Measurements from ENCODE around the gene CHST2. TPM values are rescaled to one million over a fixed set of nuclear protein-coding genes. Genes with fewer than 3 reads are reported as not detected.

CHST2 gene
- total RNA-seq, 6 donors from 2014 or later = 2.1 to 12.8 (median 11.7) TPM

- ATAC-seq (ENCODE audit: low FRiP score in 2 of 2) = no peak
- TF ChIP-seq POLR2AphosphoS5 (IDR thresholded peaks at IDR 0.05) (no peak), POLR2A (IDR thresholded peaks at IDR 0.05) (no peak), EP300 (IDR thresholded peaks at IDR 0.05) (no peak)
- TF ChIP-seq, protein P1, sequence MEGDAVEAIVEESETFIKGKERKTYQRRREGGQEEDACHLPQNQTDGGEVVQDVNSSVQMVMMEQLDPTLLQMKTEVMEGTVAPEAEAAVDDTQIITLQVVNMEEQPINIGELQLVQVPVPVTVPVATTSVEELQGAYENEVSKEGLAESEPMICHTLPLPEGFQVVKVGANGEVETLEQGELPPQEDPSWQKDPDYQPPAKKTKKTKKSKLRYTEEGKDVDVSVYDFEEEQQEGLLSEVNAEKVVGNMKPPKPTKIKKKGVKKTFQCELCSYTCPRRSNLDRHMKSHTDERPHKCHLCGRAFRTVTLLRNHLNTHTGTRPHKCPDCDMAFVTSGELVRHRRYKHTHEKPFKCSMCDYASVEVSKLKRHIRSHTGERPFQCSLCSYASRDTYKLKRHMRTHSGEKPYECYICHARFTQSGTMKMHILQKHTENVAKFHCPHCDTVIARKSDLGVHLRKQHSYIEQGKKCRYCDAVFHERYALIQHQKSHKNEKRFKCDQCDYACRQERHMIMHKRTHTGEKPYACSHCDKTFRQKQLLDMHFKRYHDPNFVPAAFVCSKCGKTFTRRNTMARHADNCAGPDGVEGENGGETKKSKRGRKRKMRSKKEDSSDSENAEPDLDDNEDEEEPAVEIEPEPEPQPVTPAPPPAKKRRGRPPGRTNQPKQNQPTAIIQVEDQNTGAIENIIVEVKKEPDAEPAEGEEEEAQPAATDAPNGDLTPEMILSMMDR (IDR thresholded peaks at IDR 0.05) = no peak
- Histone ChIP-seq H3K27ac (no peak overlapping the region), H3K9me3 (no peaks in the 10 kb centered on the region), H3K36me3 (no peaks in the 10 kb centered on the region), H3K27me3 (no peaks in the 10 kb centered on the region), H3K4me3 (no peak overlapping the region), H3K4me1 (peaks cover 6 to 11% (median 9%) of the 10 kb centered on the region in 4 donors)
- 45 to 94% methylated on average over 2 of the region's 2 CpGs for WGBS, 2 donors
- DNase-seq = no peak
Observed at GRCh38 chr3:143137435-143138036, 18.0 kb downstream of the CHST2 start.

GRCh38 chr3:143138953-143139352, 19.4 kb downstream of the CHST2 start:
- no peaks in the 10 kb centered on the region for H3K27me3 ChIP-seq
- DNase-seq (no peak), ATAC-seq (ENCODE audit: low FRiP score in 2 of 2) (no peak)
- H3K9me3 ChIP-seq = no peaks in the 10 kb centered on the region
- peaks cover 6 to 11% (median 9%) of the 10 kb centered on the region in 4 donors for H3K4me1 ChIP-seq
- H3K36me3 ChIP-seq = no peaks in the 10 kb centered on the region
- WGBS, 2 donors = 91 to 95% methylated on average over 3 of the region's 3 CpGs
- TF ChIP-seq, protein P1 (IDR thresholded peaks at IDR 0.05) = no peak
- TF ChIP-seq POLR2AphosphoS5 (IDR thresholded peaks at IDR 0.05) = no peak
- TF ChIP-seq EP300 (IDR thresholded peaks at IDR 0.05) = no peak
- no peak for TF ChIP-seq POLR2A (IDR thresholded peaks at IDR 0.05)
- H3K4me3 ChIP-seq = no peak overlapping the region
- H3K27ac ChIP-seq = peak overlapping the region in 2 of 4 donors; percentile 63 to 67

- ATAC-seq (ENCODE audit: low FRiP score in 2 of 2) (peak; percentile 75 to 90), DNase-seq (peak in 1 of 2 donors; percentile 34)
- Histone ChIP-seq H3K9me3 (no peaks in the 10 kb centered on the region), H3K27me3 (no peaks in the 10 kb centered on the region), H3K36me3 (no peaks in the 10 kb centered on the region), H3K4me1 (peaks cover 6 to 11% (median 9%) of the 10 kb centered on the region in 4 donors), H3K4me3 (no peak overlapping the region), H3K27ac (peak overlapping the region in 3 of 4 donors; percentile 17 to 64 (median 63))
- peak; percentile 87 to 94 for TF ChIP-seq POLR2AphosphoS5 (IDR thresholded peaks at IDR 0.05)
- TF ChIP-seq EP300 (IDR thresholded peaks at IDR 0.05) = peak; percentile 82 to 99 (median 92)
- TF ChIP-seq POLR2A (IDR thresholded peaks at IDR 0.05) = no peak
- TF ChIP-seq, protein P1 (IDR thresholded peaks at IDR 0.05) = no peak
- 32 to 49% methylated on average over 7 of the region's 7 CpGs for WGBS, 2 donors
Observed at GRCh38 chr3:143139762-143140161, 20.2 kb downstream of the CHST2 start.

DNA sequence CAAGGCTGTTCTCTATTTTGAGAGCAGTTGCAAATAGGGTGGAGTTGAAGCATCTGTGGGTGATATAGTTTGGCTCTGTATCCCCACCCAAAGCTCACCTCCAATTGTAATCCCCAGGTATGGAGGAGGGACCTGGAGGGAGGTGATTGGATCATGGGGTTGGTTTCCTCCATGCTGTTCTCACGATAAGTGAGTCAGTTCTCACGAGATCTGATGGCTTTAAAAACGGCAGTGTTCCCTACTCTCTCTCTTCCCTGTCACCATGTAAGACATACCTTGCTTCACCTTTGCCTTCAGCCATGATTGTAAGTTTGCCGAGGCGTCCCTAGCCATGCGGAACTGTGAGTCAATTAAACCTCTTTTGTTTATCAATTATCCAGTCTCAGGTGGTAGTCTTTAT, 21.0 kb downstream of the CHST2 start:
- ATAC-seq (ENCODE audit: low FRiP score in 2 of 2) (no peak), DNase-seq (no peak)
- WGBS, 2 donors = 94 to 97% methylated on average over 6 of the region's 6 CpGs
- Histone ChIP-seq H3K4me3 (no peak overlapping the region), H3K27ac (peak overlapping the region in 3 of 4 donors; percentile 12 to 64 (median 35)), H3K36me3 (no peaks in the 10 kb centered on the region), H3K4me1 (peaks cover 6 to 11% (median 9%) of the 10 kb centered on the region in 4 donors), H3K27me3 (no peaks in the 10 kb centered on the region), H3K9me3 (no peaks in the 10 kb centered on the region)
- TF ChIP-seq POLR2AphosphoS5 (IDR thresholded peaks at IDR 0.05) (no peak), EP300 (IDR thresholded peaks at IDR 0.05) (no peak), POLR2A (IDR thresholded peaks at IDR 0.05) (no peak)
- TF ChIP-seq, protein P1 (IDR thresholded peaks at IDR 0.05) = no peak

GRCh38 chr3:143142354-143142753, 22.8 kb downstream of the CHST2 start:
- Histone ChIP-seq H3K4me1 (peaks cover 6 to 11% (median 9%) of the 10 kb centered on the region in 4 donors), H3K36me3 (no peaks in the 10 kb centered on the region), H3K27ac (no peak overlapping the region), H3K27me3 (no peaks in the 10 kb centered on the region), H3K4me3 (no peak overlapping the region), H3K9me3 (no peaks in the 10 kb centered on the region)
- no peak for ATAC-seq (ENCODE audit: low FRiP score in 2 of 2)
- DNase-seq = peak in 1 of 2 donors; percentile 41
- 91 to 95% methylated on average over 15 to 17 of the region's 17 CpGs for WGBS, 2 donors
- TF ChIP-seq, protein P1 (IDR thresholded peaks at IDR 0.05) = no peak
- no peak for TF ChIP-seq POLR2AphosphoS5 (IDR thresholded peaks at IDR 0.05)
